ENCODE results near the gene KCNH5. TPM values are rescaled to one million over a fixed set of nuclear protein-coding genes. Genes with fewer than 3 reads are reported as not detected.

The KCNH5 gene
- polyA plus RNA-seq, 1 donor (not counting 4 experiments of a cell fraction or from before 2014, with no cell fraction given) = 0.04 TPM

- no peak overlapping the region for H3K4me3 ChIP-seq (ENCODE audit: control insufficient read depth in 2 of 3, extremely low read depth in 1 of 3, insufficient read depth in 2 of 3, low read depth in 1 of 3, low read length in 3 of 3)
- H3K9me3 ChIP-seq (ENCODE audit: control insufficient read depth, low read depth, low read length) = no peaks in the 10 kb centered on the region
- H3K79me2 ChIP-seq (ENCODE audit: control insufficient read depth, insufficient read depth, low read length) = no peaks in the 10 kb centered on the region
- TF ChIP-seq CTCF (optimal IDR thresholded peaks at IDR 0.05 in 1 of 3, IDR thresholded peaks at IDR 0.05 in 1 of 3, conservative IDR thresholded peaks at IDR 0.05 in 1 of 3; ENCODE audit: extremely low read depth in 1 of 3, insufficient read depth in 2 of 3, low read length in 3 of 3) = no peak
- no peak for TF ChIP-seq EZH2 (IDR thresholded peaks at IDR 0.05; ENCODE audit: low read length)
- no peak for FAIRE-seq
- no peak overlapping the region for H3K4me2 ChIP-seq (ENCODE audit: control insufficient read depth, extremely low read depth, insufficient read depth, low read depth, low read length)
- H3K27ac ChIP-seq (ENCODE audit: control insufficient read depth, insufficient read depth, low read length) = no peak overlapping the region
- no peaks in the 10 kb centered on the region for H4K20me1 ChIP-seq (ENCODE audit: control insufficient read depth, extremely low read depth, insufficient read depth, low read length)
- dilution Hi-C loops (cut with MboI; ENCODE audit: extremely low pct_ligation_motif_present, low sequenced_read_pairs) = no loop called here
- H3K9ac ChIP-seq (ENCODE audit: control insufficient read depth, extremely low read depth, insufficient read depth, low read length) = no peak overlapping the region
- no peaks in the 10 kb centered on the region for H3K27me3 ChIP-seq (ENCODE audit: control insufficient read depth, extremely low read depth, insufficient read depth, low read length)
- DNase-seq (ENCODE audit: low read depth, low spot score) = no peak
- no peaks in the 10 kb centered on the region for H3K9me1 ChIP-seq (ENCODE audit: control insufficient read depth, extremely low read depth, insufficient read depth, low read length)
- no peaks in the 10 kb centered on the region for H3K36me3 ChIP-seq (ENCODE audit: control insufficient read depth in 2 of 2, extremely low read depth in 1 of 2, insufficient read depth in 2 of 2, low read length in 2 of 2)
- no peaks in the 10 kb centered on the region for H3K4me1 ChIP-seq (ENCODE audit: control insufficient read depth, extremely low read depth, insufficient read depth, low read length)
- no peak overlapping the region for H2AFZ ChIP-seq (ENCODE audit: control insufficient read depth, low read length)
Measured at GRCh38 chr14:62684376-62684775, 360.9 kb downstream of the KCNH5 start.

GRCh38 chr14:62682208-62682607, 363.1 kb downstream of the KCNH5 start:
- Histone ChIP-seq H3K9me3 (ENCODE audit: control insufficient read depth, low read depth, low read length) (no peaks in the 10 kb centered on the region), H2AFZ (ENCODE audit: control insufficient read depth, low read length) (no peak overlapping the region), H4K20me1 (ENCODE audit: control insufficient read depth, extremely low read depth, insufficient read depth, low read length) (no peaks in the 10 kb centered on the region), H3K4me2 (ENCODE audit: control insufficient read depth, extremely low read depth, insufficient read depth, low read depth, low read length) (no peak overlapping the region), H3K27me3 (ENCODE audit: control insufficient read depth, extremely low read depth, insufficient read depth, low read length) (no peaks in the 10 kb centered on the region), H3K9ac (ENCODE audit: control insufficient read depth, extremely low read depth, insufficient read depth, low read length) (no peak overlapping the region), H3K27ac (ENCODE audit: control insufficient read depth, insufficient read depth, low read length) (no peak overlapping the region), H3K9me1 (ENCODE audit: control insufficient read depth, extremely low read depth, insufficient read depth, low read length) (no peaks in the 10 kb centered on the region), H3K4me3 (ENCODE audit: control insufficient read depth in 2 of 3, extremely low read depth in 1 of 3, insufficient read depth in 2 of 3, low read depth in 1 of 3, low read length in 3 of 3) (no peak overlapping the region), H3K79me2 (ENCODE audit: control insufficient read depth, insufficient read depth, low read length) (no peaks in the 10 kb centered on the region), H3K36me3 (ENCODE audit: control insufficient read depth in 2 of 2, extremely low read depth in 1 of 2, insufficient read depth in 2 of 2, low read length in 2 of 2) (no peaks in the 10 kb centered on the region), H3K4me1 (ENCODE audit: control insufficient read depth, extremely low read depth, insufficient read depth, low read length) (no peaks in the 10 kb centered on the region)
- no peak for TF ChIP-seq CTCF (optimal IDR thresholded peaks at IDR 0.05 in 1 of 3, IDR thresholded peaks at IDR 0.05 in 1 of 3, conservative IDR thresholded peaks at IDR 0.05 in 1 of 3; ENCODE audit: extremely low read depth in 1 of 3, insufficient read depth in 2 of 3, low read length in 3 of 3)
- no peak for TF ChIP-seq EZH2 (IDR thresholded peaks at IDR 0.05; ENCODE audit: low read length)
- dilution Hi-C loops (cut with MboI; ENCODE audit: extremely low pct_ligation_motif_present, low sequenced_read_pairs) = no loop called here
- no peak for FAIRE-seq
- DNase-seq (ENCODE audit: low read depth, low spot score) = no peak

Measured in keratinocyte (primary cell).